HG02623 (cell line): ENCODE data around the gene SDK2.
A peak's percentile ranks its signal among the peaks of the same experiment; 100 is the strongest.
"Not testable (repeated sequence)": the region's sequence is repeated elsewhere in the genome, so short reads cannot be mapped to it uniquely, and the experiment has no call there.

Experiments
- ATAC-seq: cut with Tn5 transposase; IDR thresholded peaks from one replicate; pipeline ENCODE4 v1.9.1; 2021; ENCODE audit warnings: moderate library complexity; ENCODE audit not compliant: unreplicated experiment

The SDK2 gene

DNA sequence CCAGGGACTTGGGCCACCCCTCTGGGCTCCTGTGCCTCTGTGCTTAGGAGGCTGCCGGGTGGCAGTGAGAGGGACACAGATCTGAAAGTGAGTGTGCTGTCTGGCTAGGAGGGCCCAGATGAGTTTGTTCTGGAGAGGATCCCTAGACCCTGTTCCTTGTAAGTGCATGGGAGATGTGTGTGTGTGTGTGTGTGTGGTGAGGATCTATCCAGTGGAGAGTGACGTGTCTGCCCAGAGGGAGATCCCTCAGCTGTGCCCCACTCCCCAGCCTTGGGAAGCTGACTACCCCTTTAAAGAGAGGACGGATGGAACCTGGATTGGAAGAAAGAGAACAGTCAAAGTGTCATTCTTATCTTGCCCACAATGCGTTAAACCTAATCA, 306.9 kb downstream of the SDK2 start:
- ATAC-seq: no peak

- ATAC-seq: no peak
Measured at GRCh38 chr17:73336408-73337329, 307.6 kb downstream of the SDK2 start.

DNA sequence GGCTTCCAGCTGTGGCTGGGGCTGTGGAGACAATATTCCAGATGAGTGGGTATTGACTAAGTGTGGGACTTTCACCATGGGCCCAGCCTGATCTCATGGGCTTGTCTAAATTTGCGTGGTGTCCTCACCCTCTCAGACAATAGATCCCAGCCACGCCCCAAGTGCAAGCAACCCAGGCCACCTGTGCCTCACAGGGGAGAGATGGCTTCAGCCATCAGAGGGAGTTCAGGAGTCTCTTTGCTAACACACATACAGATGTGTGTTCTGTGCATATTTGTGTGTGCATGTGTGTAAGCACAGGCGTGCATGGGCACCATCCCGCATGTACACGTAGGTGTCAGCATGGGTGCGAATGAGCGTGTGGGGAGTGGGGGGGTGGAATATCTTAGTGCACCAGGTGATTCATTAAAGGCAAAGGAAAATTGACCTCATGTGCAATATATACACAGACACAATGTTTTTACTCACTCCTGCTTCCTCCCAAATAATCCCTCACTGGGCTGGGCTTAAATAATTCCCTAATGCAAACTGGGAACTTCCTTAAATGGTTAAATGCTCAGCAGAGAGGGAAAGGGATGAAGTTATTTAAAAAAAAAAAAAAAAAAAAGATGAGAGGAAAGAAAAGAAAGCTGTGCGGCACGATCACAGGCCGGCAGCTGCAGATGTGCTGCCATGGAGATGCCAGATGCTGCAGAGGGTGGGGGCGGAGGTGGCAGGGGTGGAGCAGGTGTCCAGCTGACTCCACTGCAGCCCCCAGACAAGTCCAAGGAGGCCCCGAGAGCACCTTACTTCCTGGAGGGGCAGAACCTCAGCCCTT, 308.4 kb downstream of the SDK2 start:
- no peak for ATAC-seq

DNA sequence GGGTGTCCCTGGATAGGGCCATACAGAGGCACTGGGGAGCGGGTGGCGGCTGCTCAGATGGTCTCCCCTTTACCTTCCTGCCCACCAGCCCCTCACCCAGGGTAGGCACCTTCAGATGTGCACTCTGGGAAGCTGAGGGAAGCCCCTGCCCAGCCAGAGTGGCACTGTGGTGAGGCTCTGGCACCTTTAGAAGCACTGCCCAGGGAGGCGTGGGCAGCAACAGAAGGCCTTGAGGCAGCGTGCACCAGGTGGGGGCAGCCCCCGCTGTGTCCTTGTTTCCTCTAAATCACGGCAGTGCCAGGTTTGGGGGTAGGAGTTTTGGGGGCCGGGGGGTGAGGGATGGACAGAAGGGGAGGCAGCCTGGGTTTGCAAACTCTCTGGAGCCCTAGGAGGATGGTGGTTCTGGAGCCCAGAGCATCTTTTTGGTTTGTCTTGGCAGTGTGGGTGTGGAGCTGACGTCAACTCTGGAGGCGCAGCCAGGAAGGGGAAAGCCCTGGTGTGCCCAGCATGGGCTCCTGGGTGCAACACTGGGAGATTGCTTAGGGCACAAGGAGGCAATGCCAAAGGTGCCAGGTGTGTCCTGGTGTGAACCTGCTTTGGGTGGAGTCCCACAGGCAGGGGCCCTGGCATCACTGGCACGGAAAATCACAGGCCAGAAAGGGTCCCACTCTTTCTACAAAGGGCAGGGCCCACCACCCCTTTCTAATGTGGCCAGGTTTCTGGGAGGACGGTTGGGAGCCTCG, 309.3 kb downstream of the SDK2 start:
- ATAC-seq: no peak

- not testable (repeated sequence) for ATAC-seq
Measured at GRCh38 chr17:73333445-73333844, 310.8 kb downstream of the SDK2 start.

- no peak for ATAC-seq
Measured at GRCh38 chr17:73331060-73331459, 313.2 kb downstream of the SDK2 start.

DNA sequence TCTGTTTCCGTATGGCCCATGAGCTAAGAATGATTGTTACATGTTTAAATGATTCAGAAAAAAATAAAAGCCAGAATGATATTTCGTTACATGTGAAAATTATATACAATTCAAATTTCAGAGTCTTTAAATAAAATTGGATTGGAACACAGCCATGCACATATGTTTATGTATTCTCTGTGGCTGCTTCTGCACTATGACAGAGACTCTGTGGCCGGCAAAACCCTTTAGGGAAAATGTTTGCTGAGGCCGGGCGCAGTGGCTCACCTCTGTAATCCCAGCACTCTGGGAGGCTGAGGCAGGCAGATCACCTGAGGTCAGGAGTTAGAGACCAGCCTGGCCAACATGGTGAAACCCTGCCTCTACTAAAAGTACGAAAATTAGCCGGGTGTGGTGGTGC, 316.6 kb downstream of the SDK2 start:
- no peak for ATAC-seq

- no peak for ATAC-seq
Measured at GRCh38 chr17:73325527-73325842, 318.8 kb downstream of the SDK2 start.

GRCh38 chr17:73324711-73325526, 319.3 kb downstream of the SDK2 start:
- ATAC-seq: no peak

DNA sequence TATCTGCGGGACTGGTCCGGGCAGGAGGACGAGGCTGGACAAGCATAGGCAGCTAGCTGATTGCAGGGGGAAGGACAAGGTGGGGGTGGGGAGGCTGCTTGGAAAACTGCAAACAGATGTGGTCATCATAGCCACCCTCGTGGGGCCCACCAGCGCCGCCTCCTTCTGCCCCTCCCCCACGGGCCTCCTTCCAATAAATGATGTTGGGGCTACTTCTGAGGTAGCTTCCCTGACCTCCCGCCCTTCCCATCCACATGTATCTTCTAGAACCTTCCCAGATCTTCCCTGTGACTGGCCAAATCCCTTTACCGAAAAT, 320.1 kb downstream of the SDK2 start:
- ATAC-seq: no peak

DNA sequence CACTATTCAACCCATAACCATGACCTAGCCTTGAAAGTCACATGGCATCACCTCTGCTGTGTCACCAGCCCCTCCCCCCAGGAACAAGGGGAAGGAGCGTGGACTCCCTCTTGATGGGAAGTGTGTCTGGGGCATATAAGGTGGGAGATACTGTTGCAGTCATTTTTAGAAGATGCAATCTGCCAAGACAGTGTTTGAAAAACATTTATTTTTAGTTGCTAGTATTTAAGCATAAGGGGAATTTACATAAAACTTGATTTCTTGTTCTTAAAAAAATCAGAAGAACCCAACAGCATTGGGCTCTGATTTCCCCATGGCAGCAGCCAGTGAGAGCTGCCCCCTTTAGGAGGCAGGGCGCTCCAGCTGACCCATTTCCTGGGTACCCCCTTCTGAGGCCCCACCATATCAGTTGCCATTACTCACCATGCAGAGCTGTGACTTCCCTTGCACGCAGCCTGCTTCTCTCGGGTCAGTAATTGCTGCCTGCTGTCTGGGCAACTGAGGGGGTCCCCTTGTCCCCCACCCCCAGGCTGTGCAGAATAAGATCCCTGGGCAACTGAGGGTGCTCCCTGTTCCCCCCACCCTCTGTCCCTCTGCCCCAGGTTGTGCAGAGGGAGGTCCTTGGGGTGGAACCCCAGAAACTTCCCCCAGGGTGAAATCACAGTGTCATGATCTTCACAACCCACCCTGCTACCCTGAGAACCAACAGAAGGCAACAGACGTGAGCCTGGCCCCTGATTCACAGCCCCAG, 320.7 kb downstream of the SDK2 start:
- ATAC-seq: no peak

DNA sequence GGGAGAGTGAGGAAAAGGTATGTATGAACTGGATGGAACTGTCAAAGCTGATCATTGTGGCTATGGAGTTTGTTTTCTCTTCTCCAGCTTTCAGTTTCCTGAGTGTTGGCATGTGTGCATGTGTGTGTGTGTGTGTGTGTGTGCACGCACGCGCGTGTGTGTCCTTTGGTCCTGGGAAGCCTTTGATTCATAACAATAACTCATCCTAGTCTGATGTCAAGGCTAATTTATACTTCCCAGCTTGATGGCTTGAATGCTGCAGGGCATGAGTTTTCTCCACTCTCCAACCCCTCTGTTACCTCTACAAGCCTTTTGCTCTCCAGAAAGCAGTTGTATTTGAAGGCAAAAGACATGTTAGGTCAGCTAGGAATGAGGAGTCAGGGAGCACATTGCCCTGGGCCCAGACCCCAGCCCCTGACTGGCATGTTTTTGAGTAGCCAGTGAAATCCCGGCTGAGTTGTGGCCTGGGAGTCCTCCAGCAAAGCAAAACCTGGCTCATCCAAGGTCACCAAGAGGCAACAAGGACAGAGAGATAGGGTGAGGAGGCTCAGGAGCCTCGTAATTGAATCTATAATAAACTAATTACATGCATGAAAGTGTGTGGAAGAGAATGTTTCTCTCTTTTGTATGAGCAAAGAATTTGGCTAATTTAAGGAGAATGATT, 323.5 kb downstream of the SDK2 start:
- ATAC-seq: no peak

DNA sequence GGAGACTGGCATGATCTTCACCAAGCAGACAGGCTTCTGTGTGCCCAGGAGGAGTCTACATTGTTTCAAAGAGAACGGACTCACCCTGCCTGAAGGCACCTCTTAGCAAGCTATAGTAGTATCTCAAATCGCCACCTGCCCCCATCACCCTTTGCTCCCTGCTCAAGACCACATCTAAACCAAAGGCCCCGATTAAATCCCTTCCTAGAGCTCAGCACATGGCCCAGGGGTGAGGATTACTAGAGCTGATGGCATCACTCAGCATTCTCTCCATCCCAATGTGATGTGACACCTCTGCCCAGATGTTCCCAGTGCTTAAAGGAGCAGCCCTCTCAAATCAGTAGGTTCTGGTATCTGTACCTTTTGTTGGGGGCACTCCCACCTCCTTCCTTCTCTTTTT, 324.5 kb downstream of the SDK2 start:
- ATAC-seq: no peak

- ATAC-seq: no peak
Measured at GRCh38 chr17:73318836-73319235, 325.4 kb downstream of the SDK2 start.

- ATAC-seq: no peak
Measured at GRCh38 chr17:73318427-73318813, 325.8 kb downstream of the SDK2 start.

GRCh38 chr17:73317513-73318426, 326.5 kb downstream of the SDK2 start:
- no peak for ATAC-seq

GRCh38 chr17:73316919-73317505, 327.2 kb downstream of the SDK2 start:
- ATAC-seq: peak; percentile 69

DNA sequence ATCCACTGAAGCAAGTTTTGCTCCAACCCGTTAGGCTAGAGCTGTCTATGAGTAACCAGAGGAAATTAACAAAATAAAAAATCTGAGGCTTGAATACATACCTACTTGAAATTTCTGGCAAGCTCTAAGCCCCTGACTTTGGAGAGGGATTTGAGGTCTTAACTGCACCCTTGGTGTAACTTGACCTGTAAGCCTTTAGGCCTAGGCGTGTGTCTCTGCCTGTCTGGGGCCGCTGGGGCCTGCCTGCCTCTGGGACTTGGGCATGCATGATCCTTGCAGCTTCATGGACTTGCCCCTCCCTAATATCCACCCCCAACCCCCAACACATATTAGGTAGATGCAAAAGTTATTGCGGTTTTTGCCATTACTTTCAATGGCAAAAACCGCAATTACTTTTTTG, 328.8 kb downstream of the SDK2 start:
- ATAC-seq: no peak
